Activated CD4-positive, alpha-beta T cell treated with anti-CD3 and anti-CD28 coated beads for 4 hours (primary cell): Measurements from ENCODE around the gene HLCS.
"Not testable (repeated sequence)": the region's sequence is repeated elsewhere in the genome, so short reads cannot be mapped to it uniquely, and the experiment has no call there.

ENCODE experiments used
- DNase-seq, 2 donors: peaks; one replicate each; pipeline ENCODE4 v3.0.0-alpha.2; 2020

HLCS gene

GRCh38 chr21:36966066-36966820, at the start of gene HLCS:
HLCS (minus strand) TSS chr21:36966669; CDS start chr21:36966638, 31 bp downstream.
- DNase-seq, result peak; percentile 72 to 75

- DNase-seq, result peak; percentile 68 to 78
These were observed 43.4 kb upstream of the HLCS start for GRCh38 chr21:37009740-37010341.

- DNase-seq, result no peak
These were observed 42.3 kb upstream of the HLCS start for GRCh38 chr21:37008724-37009123.

- DNase-seq, result peak; percentile 4 to 23
These were observed 40.2 kb upstream of the HLCS start, which contains the start of gene RIPPLY3 for GRCh38 chr21:37006486-37007291. RIPPLY3 (plus strand) TSS chr21:37006702; CDS start chr21:37006773, 71 bp downstream.

GRCh38 chr21:37005548-37006485, 39.3 kb upstream of the HLCS start:
- no peak for DNase-seq

GRCh38 chr21:37003917-37004316, 37.4 kb upstream of the HLCS start:
- not testable (repeated sequence) for DNase-seq

GRCh38 chr21:37002851-37003250, 36.4 kb upstream of the HLCS start:
- not testable (repeated sequence) for DNase-seq

GRCh38 chr21:37001441-37001840, 35.0 kb upstream of the HLCS start:
- DNase-seq, result no peak

GRCh38 chr21:37000381-37000780, 33.9 kb upstream of the HLCS start:
- no peak for DNase-seq

GRCh38 chr21:36999131-36999898, 32.8 kb upstream of the HLCS start:
- DNase-seq, result no peak

GRCh38 chr21:36995285-36995684, 28.8 kb upstream of the HLCS start:
- DNase-seq, result not testable (repeated sequence)

- peak; percentile 8 to 14 for DNase-seq
These were observed 28.2 kb upstream of the HLCS start for GRCh38 chr21:36994501-36995158.

GRCh38 chr21:36992671-36993070, 26.2 kb upstream of the HLCS start:
- no peak for DNase-seq

- DNase-seq, result no peak
These were observed 24.2 kb upstream of the HLCS start for GRCh38 chr21:36990508-36991205.

- DNase-seq, result peak; percentile 85 to 87
These were observed 23.4 kb upstream of the HLCS start for GRCh38 chr21:36989699-36990507.

- not testable (repeated sequence) for DNase-seq
These were observed 22.8 kb upstream of the HLCS start for GRCh38 chr21:36989199-36989698.

- DNase-seq, result no peak
These were observed 22.1 kb upstream of the HLCS start for GRCh38 chr21:36988536-36988935.

GRCh38 chr21:36987845-36988244, 21.4 kb upstream of the HLCS start:
- DNase-seq, result no peak
